GM12878 (cell line): ENCODE data around the gene ZFHX2.

Experiments used
- BCL3 ChIP-seq: IDR thresholded peaks from 2 replicates; pipeline ENCODE4 v1.6.1; 2011; ENCODE audit warnings: borderline replicate concordance, low read depth, mild to moderate bottlenecking, moderate library complexity, low read length; ENCODE audit not compliant: insufficient read depth, poor library complexity, severe bottlenecking
- CTCF ChIP-seq, 3 experiments: IDR thresholded peaks in 2 of 3; conservative IDR thresholded peaks in 1 of 3; 2 replicates each; pipeline ENCODE4 v1.5.1; 2011; ENCODE audit warnings: low read depth in 3 of 3, low read length in 3 of 3, mild to moderate bottlenecking in 3 of 3, control low read depth in 2 of 3, moderate library complexity in 2 of 3, inconsistent platforms in 1 of 3, mixed read lengths in 1 of 3; ENCODE audit not compliant: control insufficient read depth in 2 of 3, insufficient read depth in 1 of 3; ENCODE audit errors: extremely low read depth in 1 of 3
- ZNF274 ChIP-seq: IDR thresholded peaks from one replicate; pipeline ENCODE4 v1.8.0; 2011; ENCODE audit not compliant: insufficient read length, insufficient read depth
- ZZZ3 ChIP-seq: IDR thresholded peaks from 2 replicates; pipeline ENCODE4 v1.6.1; 2011; ENCODE audit warnings: low read depth; ENCODE audit not compliant: control insufficient read depth, insufficient read length
- TF ChIP-seq, protein P1 (sequence below): fragments of 150-350 bp; IDR thresholded peaks from 2 replicates; pipeline ENCODE4 v1.6.1; 2014; ENCODE audit warnings: mild to moderate bottlenecking, low read depth, low read length

DNA sequence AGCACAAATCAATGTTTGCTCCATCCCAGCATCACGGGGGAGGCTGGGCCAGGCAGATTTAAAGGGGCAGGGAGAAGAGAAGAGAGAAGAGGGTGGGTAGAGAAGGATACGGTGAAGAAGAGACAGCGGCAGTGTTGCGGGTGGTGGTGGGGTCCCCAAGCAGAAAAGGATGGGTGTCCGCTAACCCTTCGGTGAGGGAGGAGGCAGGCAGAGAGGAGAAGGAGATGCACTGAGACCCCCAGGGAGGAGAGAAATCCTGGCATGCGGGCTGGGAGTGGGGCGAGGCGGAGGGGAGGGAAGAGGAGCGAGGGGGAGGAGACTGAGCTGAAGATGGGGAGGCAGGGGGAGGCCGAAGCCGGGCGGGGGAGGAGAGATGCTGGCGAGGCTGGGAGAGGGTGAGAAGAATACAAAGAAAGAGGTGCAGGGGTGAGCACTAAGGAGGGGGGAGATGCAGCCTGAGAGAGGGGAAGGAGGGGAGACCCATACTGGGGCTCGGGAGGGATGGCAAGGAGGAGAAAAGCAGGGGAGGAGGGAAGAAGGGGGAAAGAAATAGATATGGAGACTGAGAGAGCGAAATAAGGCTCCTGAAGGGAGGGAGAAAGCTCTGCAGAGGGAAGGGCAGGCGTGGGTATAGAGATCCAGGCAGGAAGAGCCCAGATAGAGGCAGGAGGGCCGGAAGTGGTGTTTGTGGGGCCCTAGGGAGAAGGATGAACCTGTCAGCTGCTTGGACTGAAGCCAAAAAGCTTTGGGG, 27.2 kb upstream of the ZFHX2 start, which contains the start of gene JPH4:
- TF ChIP-seq ZNF274 (no peak), BCL3 (no peak), CTCF (IDR thresholded peaks at IDR 0.05 in 2 of 3, conservative IDR thresholded peaks at IDR 0.05 in 1 of 3; ENCODE audit: control insufficient read depth in 2 of 3, extremely low read depth in 1 of 3, insufficient read depth in 1 of 3, low read depth in 3 of 3, low read length in 3 of 3) (no peak), ZZZ3 (no peak)
- TF ChIP-seq, protein P1, sequence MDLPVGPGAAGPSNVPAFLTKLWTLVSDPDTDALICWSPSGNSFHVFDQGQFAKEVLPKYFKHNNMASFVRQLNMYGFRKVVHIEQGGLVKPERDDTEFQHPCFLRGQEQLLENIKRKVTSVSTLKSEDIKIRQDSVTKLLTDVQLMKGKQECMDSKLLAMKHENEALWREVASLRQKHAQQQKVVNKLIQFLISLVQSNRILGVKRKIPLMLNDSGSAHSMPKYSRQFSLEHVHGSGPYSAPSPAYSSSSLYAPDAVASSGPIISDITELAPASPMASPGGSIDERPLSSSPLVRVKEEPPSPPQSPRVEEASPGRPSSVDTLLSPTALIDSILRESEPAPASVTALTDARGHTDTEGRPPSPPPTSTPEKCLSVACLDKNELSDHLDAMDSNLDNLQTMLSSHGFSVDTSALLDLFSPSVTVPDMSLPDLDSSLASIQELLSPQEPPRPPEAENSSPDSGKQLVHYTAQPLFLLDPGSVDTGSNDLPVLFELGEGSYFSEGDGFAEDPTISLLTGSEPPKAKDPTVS: no peak
